ENCODE measurements around the gene ZNF324. TPM values are rescaled to one million over a fixed set of nuclear protein-coding genes. Genes with fewer than 3 reads are reported as not detected.

The ZNF324 gene
- total and polyA plus RNA-seq, 2 of the 13 experiments (the other 11 are each of a cell fraction or from before 2014, with no cell fraction given) = 1.1 to 4.7 TPM

DNA sequence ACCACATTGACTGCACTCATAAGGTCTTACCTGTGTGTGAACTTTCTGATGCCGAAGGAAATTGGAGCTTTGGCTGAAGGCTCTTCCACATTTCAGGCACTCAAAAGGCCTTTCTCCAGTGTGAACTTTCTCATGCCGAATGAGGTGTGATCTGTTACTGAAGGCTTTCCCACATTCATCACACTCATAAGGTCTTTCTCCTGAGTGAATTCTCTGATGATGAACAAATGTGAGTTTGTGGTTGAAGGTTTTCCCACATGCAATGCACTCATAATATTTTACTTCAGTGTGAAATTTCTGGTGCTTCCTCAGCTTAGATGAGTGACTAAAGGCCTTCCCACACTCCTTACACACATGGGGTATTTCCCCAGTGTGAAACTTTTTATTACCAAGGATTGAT, 32.7 kb upstream of the ZNF324 start:
- no peak overlapping the region for H3K9ac ChIP-seq (ENCODE audit: insufficient read depth, low read depth, low read length)
- no peaks in the 10 kb centered on the region for H3K27me3 ChIP-seq (ENCODE audit: control insufficient read depth in 1 of 2, insufficient read depth in 2 of 2, low read length in 2 of 2)
- FAIRE-seq (no peak), DNase-seq (ENCODE audit: low spot score) (no peak), ATAC-seq (no peak)
- H3K27ac ChIP-seq (ENCODE audit: extremely low read length, insufficient read depth, low read length) = no peak overlapping the region
- no TSS peak for BruUV-seq (replicated peaks)
- no peak overlapping the region for H3K4me3 ChIP-seq (replicated peaks in 1 of 3; ENCODE audit: insufficient read depth in 1 of 3, low read depth in 2 of 3, low read length in 3 of 3)
- H3K36me3 ChIP-seq (replicated peaks in 1 of 2; ENCODE audit: control insufficient read depth in 1 of 2, insufficient read depth in 2 of 2, low read length in 2 of 2) = no peaks in the 10 kb centered on the region
- H2AFZ ChIP-seq (ENCODE audit: low read length) = no peak overlapping the region
- ChIA-PET CTCF (ENCODE audit: low intra/inter-chr PET ratio, low total read pairs) (no interaction called here), POLR2A (no interaction called here)
- WGBS (ENCODE audit: low lambda C conversion rate) = 100% methylated on average over 2 of the region's 2 CpGs
- no peaks in the 10 kb centered on the region for H3K4me1 ChIP-seq (ENCODE audit: insufficient read depth, low read length)
- intact Hi-C loops (cut with micrococcal nuclease; ENCODE audit: unreplicated experiment) = no loop called here
- in situ Hi-C loops (cut with HindIII; ENCODE audit: extremely low pct_ligation_motif_present, low pct_unique_long_range_greater_than_20kb) = no loop called here
- H3K4me2 ChIP-seq (ENCODE audit: low read depth, low read length) = no peak overlapping the region
- no peaks in the 10 kb centered on the region for H3K79me2 ChIP-seq (ENCODE audit: insufficient read depth, low read length)
- no peaks in the 10 kb centered on the region for H3K9me3 ChIP-seq (ENCODE audit: low read length)
- H4K20me1 ChIP-seq (ENCODE audit: insufficient read depth, low read length) = no peaks in the 10 kb centered on the region
- TF ChIP-seq KLF11 (CRISPR knock-in tag; IDR thresholded peaks at IDR 0.05) (no peak), ONECUT2 (CRISPR knock-in tag; IDR thresholded peaks at IDR 0.05) (no peak), DNMT1 (CRISPR knock-in tag; IDR thresholded peaks at IDR 0.05) (no peak), ATF7-NPFF (CRISPR knock-in tag; IDR thresholded peaks at IDR 0.05; ENCODE audit: low read depth) (no peak), PHF5A (CRISPR knock-in tag; IDR thresholded peaks at IDR 0.05; ENCODE audit: low read depth, unreplicated experiment) (no peak), ZBTB42 (CRISPR knock-in tag; IDR thresholded peaks at IDR 0.05) (no peak), ZNF468 (CRISPR knock-in tag; IDR thresholded peaks at IDR 0.05) (no peak), DNMT3B (CRISPR knock-in tag; conservative IDR thresholded peaks at IDR 0.05) (no peak), RBM39 (IDR thresholded peaks at IDR 0.05; ENCODE audit: low read depth, low read length, poor library complexity, severe bottlenecking) (no peak), ZNF17 (CRISPR knock-in tag; IDR thresholded peaks at IDR 0.05) (no peak), ZNF331 (CRISPR knock-in tag; IDR thresholded peaks at IDR 0.05) (no peak), SALL2 (CRISPR knock-in tag; IDR thresholded peaks at IDR 0.05) (no peak), XBP1 (CRISPR knock-in tag; IDR thresholded peaks at IDR 0.05) (no peak), PCBP1 (IDR thresholded peaks at IDR 0.05; ENCODE audit: borderline replicate concordance, low read depth, low read length) (no peak)
- TF ChIP-seq, protein P1, sequence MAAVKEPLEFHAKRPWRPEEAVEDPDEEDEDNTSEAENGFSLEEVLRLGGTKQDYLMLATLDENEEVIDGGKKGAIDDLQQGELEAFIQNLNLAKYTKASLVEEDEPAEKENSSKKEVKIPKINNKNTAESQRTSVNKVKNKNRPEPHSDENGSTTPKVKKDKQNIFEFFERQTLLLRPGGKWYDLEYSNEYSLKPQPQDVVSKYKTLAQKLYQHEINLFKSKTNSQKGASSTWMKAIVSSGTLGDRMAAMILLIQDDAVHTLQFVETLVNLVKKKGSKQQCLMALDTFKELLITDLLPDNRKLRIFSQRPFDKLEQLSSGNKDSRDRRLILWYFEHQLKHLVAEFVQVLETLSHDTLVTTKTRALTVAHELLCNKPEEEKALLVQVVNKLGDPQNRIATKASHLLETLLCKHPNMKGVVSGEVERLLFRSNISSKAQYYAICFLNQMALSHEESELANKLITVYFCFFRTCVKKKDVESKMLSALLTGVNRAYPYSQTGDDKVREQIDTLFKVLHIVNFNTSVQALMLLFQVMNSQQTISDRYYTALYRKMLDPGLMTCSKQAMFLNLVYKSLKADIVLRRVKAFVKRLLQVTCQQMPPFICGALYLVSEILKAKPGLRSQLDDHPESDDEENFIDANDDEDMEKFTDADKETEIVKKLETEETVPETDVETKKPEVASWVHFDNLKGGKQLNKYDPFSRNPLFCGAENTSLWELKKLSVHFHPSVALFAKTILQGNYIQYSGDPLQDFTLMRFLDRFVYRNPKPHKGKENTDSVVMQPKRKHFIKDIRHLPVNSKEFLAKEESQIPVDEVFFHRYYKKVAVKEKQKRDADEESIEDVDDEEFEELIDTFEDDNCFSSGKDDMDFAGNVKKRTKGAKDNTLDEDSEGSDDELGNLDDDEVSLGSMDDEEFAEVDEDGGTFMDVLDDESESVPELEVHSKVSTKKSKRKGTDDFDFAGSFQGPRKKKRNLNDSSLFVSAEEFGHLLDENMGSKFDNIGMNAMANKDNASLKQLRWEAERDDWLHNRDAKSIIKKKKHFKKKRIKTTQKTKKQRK (IDR thresholded peaks at IDR 0.05; ENCODE audit: low read length) = no peak
- TF ChIP-seq, protein P2, sequence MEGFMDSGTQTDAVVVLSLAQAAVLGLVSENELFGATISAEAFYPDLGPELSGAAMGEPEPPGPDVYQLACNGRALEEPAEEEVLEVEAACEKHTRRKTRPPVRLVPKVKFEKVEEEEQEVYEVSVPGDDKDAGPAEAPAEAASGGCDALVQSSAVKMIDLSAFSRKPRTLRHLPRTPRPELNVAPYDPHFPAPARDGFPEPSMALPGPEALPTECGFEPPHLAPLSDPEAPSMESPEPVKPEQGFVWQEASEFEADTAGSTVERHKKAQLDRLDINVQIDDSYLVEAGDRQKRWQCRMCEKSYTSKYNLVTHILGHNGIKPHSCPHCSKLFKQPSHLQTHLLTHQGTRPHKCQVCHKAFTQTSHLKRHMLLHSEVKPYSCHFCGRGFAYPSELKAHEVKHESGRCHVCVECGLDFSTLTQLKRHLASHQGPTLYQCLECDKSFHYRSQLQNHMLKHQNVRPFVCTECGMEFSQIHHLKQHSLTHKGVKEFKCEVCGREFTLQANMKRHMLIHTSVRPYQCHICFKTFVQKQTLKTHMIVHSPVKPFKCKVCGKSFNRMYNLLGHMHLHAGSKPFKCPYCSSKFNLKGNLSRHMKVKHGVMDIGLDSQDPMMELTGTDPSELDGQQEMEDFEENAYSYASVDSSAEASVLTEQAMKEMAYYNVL (CRISPR knock-in tag; IDR thresholded peaks at IDR 0.05; ENCODE audit: borderline replicate concordance) = no peak
- TF ChIP-seq, protein P3, sequence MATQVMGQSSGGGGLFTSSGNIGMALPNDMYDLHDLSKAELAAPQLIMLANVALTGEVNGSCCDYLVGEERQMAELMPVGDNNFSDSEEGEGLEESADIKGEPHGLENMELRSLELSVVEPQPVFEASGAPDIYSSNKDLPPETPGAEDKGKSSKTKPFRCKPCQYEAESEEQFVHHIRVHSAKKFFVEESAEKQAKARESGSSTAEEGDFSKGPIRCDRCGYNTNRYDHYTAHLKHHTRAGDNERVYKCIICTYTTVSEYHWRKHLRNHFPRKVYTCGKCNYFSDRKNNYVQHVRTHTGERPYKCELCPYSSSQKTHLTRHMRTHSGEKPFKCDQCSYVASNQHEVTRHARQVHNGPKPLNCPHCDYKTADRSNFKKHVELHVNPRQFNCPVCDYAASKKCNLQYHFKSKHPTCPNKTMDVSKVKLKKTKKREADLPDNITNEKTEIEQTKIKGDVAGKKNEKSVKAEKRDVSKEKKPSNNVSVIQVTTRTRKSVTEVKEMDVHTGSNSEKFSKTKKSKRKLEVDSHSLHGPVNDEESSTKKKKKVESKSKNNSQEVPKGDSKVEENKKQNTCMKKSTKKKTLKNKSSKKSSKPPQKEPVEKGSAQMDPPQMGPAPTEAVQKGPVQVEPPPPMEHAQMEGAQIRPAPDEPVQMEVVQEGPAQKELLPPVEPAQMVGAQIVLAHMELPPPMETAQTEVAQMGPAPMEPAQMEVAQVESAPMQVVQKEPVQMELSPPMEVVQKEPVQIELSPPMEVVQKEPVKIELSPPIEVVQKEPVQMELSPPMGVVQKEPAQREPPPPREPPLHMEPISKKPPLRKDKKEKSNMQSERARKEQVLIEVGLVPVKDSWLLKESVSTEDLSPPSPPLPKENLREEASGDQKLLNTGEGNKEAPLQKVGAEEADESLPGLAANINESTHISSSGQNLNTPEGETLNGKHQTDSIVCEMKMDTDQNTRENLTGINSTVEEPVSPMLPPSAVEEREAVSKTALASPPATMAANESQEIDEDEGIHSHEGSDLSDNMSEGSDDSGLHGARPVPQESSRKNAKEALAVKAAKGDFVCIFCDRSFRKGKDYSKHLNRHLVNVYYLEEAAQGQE (IDR thresholded peaks at IDR 0.05; ENCODE audit: borderline replicate concordance in 1 of 2, low read depth in 1 of 2, low read length in 2 of 2) = no peak
